Activated CD4-positive, alpha-beta T cell treated with anti-CD3 and anti-CD28 coated beads, Interleukin-2, amount 10 ng/mL, durations not matched to agents 24 days and 14 days (primary cell): ENCODE results near the gene ACTL9. TPM values are rescaled to one million over a fixed set of nuclear protein-coding genes. Genes with fewer than 3 reads are reported as not detected.

ENCODE experiments used
- DNase-seq: peaks from one replicate; pipeline ENCODE4 v3.0.0; 2022
- H3K27ac Mint-ChIP-seq: one replicate; pipeline ENCODE4 v1.8.0; 2022; ENCODE audit warnings: mild to moderate bottlenecking, mixed read lengths
- H3K27me3 Mint-ChIP-seq: one replicate; pipeline ENCODE4 v1.8.0; 2022; ENCODE audit warnings: mixed read lengths
- H3K36me3 Mint-ChIP-seq: one replicate; pipeline ENCODE4 v1.8.0; 2022; ENCODE audit warnings: low read depth, mild to moderate bottlenecking, mixed read lengths
- H3K4me1 Mint-ChIP-seq: one replicate; pipeline ENCODE4 v1.8.0; 2021; ENCODE audit warnings: mixed read lengths
- H3K4me3 Mint-ChIP-seq: one replicate; pipeline ENCODE4 v1.8.0; 2022; ENCODE audit warnings: mild to moderate bottlenecking, moderate library complexity, mixed read lengths
- H3K9me3 Mint-ChIP-seq: one replicate; pipeline ENCODE4 v1.8.0; 2021; ENCODE audit warnings: mixed read lengths
- intact Hi-C: fragments of 100-400 bp; cut with micrococcal nuclease; formaldehyde crosslinking; loops from one replicate; pipeline ENCODE4 v1.15.1; 2023
- total RNA-seq: library from RNA; stranded (reverse); gene quantifications from 2 replicates; pipeline ENCODE4 v1.2.3, GENCODE V29; 2022

ACTL9 gene
- total RNA-seq, 1 donor from 2014 or later = not detected

DNA sequence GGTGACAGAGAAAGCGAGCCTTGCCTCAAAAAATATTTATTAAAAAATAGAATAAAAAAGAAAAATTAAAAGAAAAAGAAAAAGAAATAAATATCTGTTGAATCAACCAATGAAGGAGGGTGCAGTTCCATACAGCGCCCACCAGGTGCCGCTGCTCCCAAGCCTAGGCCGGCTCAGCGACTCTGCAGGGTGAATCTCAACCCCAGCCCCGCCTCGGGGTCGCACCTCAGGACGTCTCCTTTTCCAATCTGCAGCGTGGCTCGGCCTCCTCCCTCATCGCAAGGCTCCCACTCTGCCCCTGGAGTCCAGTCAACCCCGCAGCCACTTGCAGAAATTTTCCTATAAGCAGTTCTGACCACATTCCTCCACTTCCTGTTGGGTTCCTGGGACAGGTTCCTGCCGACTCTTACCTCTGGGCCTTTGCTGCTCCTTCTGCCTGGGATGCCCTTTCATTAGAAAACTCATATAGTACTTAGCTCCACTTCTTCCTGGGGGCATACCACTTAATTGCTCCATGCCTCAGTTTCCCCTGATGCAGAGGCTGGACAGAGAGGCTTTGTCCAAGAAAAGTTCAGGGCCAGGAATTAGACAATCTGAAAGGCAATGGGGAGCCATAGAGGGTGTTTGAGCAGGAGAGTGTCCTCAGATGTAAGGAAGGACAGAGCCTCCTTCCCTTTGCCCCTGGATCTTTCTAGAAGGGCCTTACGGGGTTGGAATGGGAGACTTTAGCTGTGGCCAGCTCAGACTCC is 43.8 kb downstream of the ACTL9 start:
- Mint-ChIP-seq H3K36me3 (no peaks in the 10 kb centered on the region), H3K4me1 (peaks cover 9% of the 10 kb centered on the region), H3K27ac (peak overlapping the region; percentile 20), H3K4me3 (peak overlapping the region; percentile 67), H3K9me3 (no peaks in the 10 kb centered on the region), H3K27me3 (peaks cover 3% of the 10 kb centered on the region)
- DNase-seq = peak; percentile 88
- intact Hi-C loops = loop anchor here (1.0 to 2.0 kb wide), 2 partner anchors 40 to 426 kb away; no protein-coding TSS in a partner anchor

DNA sequence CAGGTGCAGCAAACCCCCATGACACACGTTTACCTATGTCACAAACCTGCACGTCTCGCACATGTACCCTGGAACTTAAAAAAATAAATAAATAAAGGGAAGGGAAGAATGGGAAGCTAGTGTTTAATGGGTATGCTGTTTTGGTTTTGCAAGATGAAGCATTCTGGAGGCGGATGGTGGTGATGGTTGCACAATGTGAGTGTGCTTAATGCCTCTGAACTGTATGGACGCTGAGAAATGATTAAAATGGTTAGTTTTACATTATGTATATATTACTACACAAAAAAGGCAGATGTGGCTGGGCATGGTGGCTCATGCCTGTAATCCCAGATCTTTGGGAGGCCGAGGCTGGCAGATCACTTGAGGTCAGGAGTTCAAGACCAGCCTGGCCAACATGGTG is 50.4 kb downstream of the ACTL9 start:
- DNase-seq = no peak
- Mint-ChIP-seq H3K27ac (no peak overlapping the region), H3K27me3 (peaks cover 10% of the 10 kb centered on the region), H3K4me3 (no peak overlapping the region), H3K9me3 (no peaks in the 10 kb centered on the region), H3K36me3 (no peaks in the 10 kb centered on the region), H3K4me1 (peaks cover 4% of the 10 kb centered on the region)
- intact Hi-C loops = no loop called here

Other genes with a start within 250 kb of the ACTL9 start
- gene PRAM1, start 196.2 kb downstream of the ACTL9 start, total RNA-seq = 0.33 and 0.38 TPM in 2 replicates
- gene ZNF414, start 184.6 kb downstream of the ACTL9 start, total RNA-seq = 18.1 and 25.6 TPM in 2 replicates
- 33.0 and 37.9 TPM in 2 replicates for gene MYO1F, start 121.4 kb downstream of the ACTL9 start, total RNA-seq
- 2.4 and 2.5 TPM in 2 replicates for gene ADAMTS10, start 88.1 kb downstream of the ACTL9 start, total RNA-seq
- gene NFILZ, start 68.2 kb downstream of the ACTL9 start, total RNA-seq = not detected in 2 replicates
- gene OR2Z1, start 22.8 kb upstream of the ACTL9 start, total RNA-seq = not detected in 2 replicates
- 25.1 and 26.4 TPM in 2 replicates for gene ZNF558, start 133.5 kb upstream of the ACTL9 start, total RNA-seq
- gene MBD3L1, start 133.6 kb upstream of the ACTL9 start, total RNA-seq = not detected in 2 replicates